HG02973 (cell line): Measurements from ENCODE around the gene TBC1D8.
"Not testable (repeated sequence)": the region's sequence is repeated elsewhere in the genome, so short reads cannot be mapped to it uniquely, and the experiment has no call there.

ENCODE experiments used
- ATAC-seq: cut with Tn5 transposase; IDR thresholded peaks from one replicate; pipeline ENCODE4 v1.9.1; 2021; ENCODE audit warnings: moderate library complexity; ENCODE audit not compliant: unreplicated experiment

TBC1D8 gene

DNA sequence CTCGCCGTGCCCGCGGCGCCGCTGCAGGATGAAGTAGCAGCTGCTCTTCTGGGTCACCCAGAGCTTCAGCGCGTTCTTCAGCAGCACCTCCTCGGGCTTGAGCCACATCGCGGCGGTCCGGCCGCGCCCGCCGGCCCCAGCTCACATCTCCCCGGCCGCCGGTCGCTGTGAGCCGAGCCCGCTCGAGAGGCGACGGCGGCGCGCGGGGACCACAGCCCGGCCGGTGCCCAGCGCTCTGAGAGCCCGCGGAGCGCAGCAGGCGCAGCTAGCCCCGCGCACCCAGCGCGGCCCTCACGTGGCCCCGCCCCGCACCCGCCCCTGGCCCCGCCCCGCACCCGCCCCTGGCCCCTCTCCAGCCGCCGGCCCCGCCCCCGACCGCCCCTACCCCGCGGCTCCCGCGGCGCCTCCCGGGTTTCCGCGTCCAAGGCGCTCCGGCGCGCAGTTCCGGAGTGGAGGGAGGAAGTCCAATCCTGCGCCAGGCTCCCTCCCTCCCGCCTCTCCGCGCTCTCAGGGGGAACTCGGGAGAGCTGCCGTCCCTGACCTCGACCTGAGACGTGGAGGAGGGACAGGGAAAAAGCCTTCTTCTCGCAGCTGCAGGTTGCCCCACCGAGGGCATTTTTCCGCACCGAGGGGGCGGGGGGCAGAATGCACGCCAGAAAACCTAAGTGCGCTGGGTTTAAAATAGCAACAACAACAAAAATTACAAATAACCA lies at the start of gene TBC1D8:
Gene TBC1D8 (minus strand): TSS at position 237 of the 713 bp plus-strand sequence. CDS start 129 bp downstream, at position 108.
- peak; percentile 60 for ATAC-seq

DNA sequence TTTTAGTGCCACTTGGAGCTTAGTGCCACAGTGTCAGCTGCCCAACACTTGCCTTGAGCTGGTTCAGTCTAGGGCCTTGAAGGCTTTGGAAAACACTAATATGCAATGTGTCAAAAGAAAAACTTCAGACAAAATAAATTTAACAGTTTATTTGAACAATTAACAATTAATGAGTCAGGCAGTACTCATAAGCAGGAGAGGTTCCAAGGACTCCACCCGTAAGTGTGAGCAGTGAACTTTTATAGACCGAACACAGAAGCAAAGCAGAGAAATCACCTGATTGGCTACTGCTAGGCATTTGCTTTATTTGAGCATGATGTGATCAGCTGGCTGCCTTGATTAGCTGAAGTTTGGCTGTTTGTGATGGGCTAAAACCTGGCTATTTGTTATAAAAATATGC lies 49.5 kb upstream of the TBC1D8 start:
- ATAC-seq, result no peak

DNA sequence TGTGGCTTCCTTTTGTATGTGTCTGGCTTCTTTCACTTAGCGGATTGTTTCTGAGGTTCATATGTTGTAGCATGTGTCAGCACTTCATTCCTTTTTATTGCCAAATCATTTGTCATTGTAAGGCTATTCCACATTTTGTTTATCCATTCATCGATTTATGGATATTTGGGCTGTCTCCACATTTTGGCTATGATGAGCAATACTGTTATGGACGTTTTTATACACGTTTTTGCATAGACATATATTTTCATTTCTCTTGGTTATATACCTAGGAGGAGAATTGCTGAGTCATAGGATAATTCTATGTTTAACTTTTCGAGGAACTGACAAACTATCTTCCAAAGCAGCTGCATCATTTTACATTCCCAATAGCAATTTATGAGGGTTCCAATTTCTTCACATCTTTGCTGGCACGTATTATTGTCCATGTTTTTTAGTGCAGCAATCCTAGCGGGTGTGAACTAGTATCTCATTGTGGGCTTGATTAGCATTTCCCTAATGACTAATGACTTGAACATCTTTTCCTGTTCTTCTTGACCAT lies 48.1 kb upstream of the TBC1D8 start:
- ATAC-seq, result no peak

DNA sequence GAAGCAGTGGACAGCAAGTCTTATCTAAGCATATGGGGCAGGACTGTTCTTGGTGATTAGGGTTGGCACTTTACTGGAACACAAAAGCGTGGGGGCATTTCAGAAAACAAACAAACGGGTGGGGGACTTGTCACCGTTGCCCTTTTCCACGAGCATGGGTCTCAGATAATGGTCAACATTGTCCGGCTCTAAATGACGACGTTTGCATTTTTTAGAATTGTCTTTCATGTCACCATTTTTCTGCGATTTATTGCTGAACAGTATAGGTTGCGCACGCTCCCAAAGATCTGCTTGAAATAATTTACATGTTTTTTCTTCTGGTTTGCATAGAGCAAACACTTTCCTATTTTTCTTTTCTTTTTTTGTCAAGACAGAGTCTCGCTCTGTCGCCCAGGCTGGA lies 46.6 kb upstream of the TBC1D8 start:
- ATAC-seq, result no peak

DNA sequence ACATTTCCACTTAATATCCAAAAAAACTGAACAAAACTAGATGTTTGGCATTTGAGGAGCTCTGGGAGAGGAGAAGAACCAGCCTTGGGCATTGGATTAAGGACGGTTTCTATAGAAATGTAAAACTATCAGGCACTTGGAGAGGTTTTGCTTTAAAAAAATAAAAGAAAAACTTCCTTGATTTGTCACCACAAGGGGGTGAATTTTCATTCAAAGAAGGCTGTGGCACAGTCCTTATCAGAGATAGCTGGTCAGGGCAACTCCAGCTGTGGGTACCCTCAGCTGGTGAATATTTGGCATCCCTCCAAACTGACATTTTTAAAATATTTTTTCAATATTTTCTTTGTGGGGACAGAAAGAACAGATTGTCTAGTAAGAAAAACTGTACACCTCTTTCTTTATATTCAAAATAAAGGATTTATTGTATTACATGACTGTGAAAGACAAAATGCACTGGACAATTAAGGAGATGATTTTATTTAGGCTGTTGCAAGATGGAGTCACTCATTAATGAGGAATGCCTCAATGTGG lies 46.1 kb upstream of the TBC1D8 start:
- ATAC-seq, result no peak

DNA sequence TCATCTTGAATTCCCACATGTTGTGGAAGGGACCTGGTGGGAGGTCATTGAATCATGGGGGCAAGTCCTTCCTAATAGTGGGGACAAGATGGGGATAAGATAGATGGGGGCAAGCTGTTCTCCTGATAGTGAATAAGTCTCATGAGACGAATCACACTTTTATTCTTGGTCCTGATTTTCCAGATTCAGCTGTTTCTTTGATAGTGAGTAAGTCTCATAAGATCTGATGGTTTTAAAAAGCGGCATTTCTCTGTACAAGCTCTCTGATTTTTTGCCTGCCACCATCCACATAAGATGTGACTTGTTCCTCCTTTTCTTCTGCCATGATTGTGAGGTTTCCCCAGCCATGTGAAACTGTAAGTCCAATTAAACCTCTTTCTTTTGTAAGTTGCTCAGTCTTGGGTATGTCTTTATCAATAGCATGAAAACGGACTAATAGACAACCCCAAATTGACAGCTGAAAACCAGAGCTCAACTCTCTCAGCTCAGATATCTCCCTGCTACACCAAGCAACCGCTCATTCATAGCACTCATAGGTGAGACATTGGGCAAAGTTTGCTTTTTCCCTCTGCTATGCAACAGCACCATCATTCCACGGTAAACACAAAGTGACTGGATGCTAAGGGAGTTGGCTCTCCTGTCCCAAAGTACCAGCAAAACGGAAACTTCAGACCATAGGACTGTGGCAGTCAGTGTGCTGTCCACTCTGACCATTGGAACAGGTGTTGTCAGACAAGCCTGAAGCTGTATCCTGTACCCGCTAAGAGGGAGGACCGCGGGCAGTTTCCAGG lies 44.9 kb upstream of the TBC1D8 start:
- ATAC-seq, result no peak

DNA sequence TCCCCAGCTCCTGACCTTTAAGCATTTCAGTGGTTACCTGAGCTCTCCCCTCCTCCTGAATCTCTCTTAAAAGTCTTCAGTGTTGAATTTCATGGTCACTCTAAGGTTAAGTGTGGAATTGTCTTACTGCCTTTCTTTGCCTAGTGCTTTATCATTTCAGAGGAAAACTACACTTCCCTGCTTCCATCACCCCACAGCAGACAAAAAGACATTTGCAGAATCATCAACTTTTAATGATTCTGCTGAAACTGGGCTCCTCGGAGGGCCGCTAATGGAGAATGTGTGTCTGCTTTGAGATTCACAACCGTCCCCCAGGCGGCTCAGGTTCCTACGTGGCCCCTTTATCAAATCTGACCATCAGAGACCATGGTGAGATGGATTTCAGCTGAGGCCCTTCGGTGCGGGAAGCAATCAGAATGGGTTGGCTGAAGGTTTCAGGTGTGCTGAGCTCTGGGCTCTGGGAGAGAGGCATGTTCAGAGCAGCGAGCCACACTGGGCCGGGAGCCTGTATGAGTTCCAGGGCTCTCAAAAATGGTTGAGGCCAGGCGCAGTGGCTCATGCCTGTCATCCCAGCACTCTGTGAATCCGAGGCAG lies 41.9 kb upstream of the TBC1D8 start:
- ATAC-seq, result no peak

DNA sequence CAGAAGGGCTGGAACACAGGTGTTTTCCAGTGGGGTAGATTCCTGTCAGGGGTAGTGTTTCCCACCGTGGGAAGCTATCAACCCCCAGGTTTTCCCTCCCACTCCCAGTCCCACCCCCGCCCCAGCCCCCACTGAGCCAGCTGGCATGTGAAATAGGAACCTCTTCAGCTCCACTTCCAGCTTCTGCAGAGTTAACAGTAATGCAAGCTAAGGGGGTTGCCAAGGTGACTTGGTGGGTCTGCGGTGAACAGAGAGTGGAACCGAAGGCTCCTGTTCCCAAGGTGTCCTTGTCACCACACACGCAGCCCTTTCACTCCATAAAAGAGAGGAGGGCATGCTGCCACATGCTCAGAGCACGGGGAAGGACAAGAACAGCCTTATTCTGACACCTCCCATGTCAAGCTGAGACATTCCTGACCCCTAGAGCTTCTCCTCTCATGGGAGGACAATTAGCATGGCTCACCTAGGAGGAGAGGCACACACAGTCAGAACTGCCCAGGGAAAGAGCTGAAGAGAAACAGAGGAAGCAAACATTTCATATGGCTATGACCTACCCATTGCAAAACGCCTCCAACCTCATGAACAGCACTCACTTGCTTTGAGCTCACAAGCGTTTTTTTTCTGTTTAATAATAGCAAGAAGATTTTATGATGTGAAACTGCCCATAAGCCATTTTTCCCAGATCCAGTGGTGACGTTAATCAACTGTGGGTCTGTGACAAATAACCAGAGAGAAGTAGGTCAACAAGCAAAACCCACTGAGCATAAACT lies 39.8 kb upstream of the TBC1D8 start:
- ATAC-seq, result no peak

DNA sequence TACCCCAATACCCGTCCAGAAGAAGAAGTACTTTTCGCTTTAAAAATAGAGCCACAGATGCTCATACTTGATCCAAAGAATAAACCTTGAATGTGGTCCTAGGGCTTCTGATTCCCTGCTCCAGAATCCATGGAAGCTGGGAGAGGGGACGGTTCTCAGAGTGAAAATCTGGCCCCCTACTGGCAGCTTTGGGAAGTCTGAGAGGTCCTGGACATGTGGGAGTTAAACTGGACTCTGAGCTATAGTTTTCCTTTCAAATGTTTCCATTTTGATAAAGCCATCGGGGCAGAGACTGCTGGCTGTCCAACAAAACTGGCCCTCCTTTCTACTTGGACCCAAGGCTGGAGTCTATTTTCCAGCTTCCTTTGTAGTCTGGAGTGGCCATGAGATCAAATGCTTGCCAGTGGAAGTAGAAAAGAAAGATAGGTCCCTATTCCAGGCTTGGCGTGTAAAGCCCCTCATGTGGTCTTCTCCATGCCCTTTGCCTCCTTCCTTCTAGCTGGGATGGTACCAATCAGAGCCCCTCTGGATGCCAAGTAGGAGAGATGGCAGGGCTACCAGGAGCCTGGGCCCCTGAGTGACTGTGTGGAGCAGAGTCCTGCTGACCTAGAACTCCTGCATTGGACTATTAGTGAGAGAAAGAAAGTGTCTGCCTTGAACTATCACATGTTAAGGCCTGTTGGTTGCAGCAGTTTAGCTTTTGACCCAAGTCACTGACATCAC lies 37.7 kb upstream of the TBC1D8 start:
- no peak for ATAC-seq

DNA sequence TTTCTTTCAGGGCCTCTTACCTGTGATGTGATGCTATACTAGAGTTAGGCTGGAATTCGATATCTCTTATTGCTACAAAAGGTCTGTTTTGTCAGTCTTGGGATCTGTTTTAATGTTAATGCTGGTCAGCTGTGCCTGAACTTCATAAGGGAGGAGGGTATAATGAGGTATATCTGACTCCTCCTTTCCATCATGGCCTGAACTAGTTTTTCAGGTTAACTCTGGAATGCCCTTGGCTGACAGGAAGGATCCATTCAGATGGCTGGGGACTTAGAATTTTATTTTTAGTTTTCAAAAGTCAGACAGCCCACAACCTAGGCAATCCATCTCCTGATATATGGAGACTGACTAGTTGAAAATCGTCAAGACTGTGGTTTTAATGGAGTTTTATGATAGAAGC lies 35.9 kb upstream of the TBC1D8 start:
- ATAC-seq, result no peak

DNA sequence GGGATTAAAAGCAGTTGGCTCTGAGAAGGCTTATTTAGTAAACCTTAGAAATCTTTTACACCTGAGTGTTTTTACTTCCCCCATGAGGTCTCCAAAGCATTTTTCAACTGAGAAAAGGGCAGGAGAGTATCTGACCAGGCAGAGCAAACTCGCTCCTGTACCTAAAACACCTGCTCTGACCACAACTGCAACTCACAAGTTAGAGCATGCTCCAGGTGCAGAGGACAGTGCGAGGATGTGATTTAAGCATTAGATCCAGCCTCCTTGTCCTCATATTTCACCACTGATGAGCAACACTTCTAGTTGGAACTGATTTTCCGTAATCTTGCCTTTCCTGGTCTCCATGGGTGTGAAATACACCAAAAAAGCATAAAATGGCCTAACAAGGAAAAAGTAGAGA lies 34.5 kb upstream of the TBC1D8 start:
- no peak for ATAC-seq

DNA sequence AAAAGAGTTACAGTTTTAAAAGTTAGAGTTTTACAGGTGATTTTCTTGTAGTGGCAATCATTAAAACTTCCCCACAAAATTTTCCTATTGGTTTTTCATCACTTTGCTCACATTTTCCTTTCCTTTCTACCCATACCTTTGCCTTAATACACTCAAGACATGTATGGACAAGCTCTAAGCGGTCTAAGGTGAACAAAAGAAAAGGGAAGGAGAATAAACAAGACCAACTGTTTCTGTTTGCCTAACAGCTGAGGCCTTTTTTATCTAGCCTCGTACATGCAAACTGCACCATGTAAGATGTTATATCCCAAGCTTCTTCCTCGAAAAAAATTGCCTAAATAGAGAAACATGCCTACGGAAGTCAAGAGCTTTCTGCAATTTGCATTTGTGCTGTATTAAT lies 33.9 kb upstream of the TBC1D8 start:
- no peak for ATAC-seq

DNA sequence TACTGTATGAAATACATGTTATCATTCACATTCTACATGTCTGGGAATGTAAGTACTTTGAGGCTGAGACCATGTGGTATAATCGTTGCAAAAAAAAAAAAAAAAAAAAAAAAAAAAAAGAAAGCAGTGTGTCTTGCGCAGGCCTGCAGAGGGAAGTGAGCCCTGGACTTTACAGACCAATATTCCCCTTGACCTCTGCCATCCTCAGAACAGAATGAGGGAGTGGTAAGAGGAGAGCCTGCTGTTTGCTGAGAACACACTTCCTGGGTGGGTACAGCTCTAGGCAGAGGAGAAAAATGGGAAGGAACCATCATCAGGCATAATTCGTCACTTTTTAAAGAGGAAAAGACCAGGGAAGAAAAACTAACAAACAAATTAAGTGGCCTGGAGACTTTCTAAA lies 28.8 kb upstream of the TBC1D8 start:
- ATAC-seq, result no peak

DNA sequence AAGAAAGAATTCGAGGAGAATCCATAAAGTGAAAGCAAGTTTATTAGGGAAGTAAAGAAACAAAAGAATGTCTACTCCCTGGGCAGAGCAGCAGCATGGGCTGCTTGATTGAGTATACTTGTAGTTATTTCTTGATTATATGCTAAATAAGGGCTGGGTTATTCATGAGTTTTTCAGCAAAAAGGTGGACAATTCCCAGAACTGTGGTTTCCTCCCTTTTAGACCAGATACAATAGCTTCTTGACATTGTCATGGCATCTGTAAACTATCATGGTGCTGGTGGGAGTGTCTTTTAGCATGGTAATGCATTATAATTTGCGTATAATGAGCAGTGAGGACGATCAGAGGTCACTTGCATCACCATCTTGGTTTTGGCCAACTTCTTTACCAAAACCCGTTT lies 25.6 kb upstream of the TBC1D8 start:
- no peak for ATAC-seq

DNA sequence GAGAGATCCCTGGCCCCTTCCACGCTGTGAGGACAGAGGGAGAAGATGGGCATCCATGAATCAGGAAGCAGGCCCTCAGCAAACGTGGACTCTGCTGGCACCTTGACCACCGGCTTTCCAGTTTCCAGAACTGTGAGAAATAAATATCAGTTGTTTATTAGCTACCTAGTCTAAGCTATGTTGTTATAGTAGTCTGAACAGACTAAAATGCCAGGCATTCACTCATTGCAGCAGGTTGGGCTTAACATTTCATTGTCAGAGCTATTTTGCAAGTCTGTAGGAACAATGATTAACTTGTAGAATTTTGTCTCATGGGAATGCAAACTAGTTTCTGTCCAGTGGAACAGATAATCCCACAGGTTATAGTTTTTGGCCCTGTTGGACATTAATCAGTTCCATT lies 24.8 kb upstream of the TBC1D8 start:
- ATAC-seq, result no peak

DNA sequence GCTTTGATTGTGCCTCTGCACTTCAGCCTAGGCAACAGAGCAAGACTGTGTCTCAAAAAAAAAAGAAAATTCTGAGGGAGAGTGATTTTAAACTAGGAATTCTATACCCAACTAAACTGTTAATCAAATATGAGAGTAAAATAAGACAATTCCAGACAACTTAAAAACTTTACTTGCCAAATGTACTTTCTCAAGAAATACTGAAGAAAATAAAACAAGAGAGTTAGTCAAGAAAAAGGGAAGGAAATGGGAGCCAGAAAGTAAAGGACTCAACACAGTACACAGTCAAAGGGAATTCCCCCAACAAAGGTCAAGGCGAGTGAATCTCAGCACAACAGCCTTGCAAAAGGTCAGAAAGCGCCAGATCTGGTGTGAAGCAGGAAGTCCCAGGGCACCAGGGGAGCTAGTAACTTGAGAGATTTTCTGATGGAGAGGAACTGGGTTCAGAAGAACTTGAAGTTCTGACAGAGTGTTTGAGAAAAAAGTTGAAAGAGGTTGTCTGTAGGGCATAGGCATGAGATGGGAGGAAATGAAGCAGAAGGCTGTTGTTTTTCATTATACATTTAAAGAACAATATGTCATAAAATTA lies 22.6 kb upstream of the TBC1D8 start:
- ATAC-seq, result no peak

DNA sequence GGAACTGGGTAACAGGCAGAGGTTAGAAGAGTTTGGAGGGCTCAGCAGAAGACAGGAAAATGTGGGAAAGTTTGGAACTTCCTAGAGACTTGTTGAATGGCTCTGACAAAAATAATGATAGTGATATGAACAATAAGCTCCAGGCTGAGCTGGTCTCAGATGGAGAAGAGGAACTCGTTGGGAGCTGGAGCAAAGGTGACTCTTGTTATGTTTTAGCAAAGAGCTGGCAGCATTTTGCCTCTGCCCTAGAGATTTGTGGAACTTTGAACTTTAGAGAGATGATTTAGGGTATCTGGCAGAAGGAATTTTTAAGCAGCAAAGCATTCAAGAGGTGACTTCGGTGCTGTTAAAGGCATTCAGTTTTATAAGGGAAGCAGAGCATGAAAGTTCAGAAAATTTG lies 18.6 kb upstream of the TBC1D8 start:
- ATAC-seq, result not testable (repeated sequence)

DNA sequence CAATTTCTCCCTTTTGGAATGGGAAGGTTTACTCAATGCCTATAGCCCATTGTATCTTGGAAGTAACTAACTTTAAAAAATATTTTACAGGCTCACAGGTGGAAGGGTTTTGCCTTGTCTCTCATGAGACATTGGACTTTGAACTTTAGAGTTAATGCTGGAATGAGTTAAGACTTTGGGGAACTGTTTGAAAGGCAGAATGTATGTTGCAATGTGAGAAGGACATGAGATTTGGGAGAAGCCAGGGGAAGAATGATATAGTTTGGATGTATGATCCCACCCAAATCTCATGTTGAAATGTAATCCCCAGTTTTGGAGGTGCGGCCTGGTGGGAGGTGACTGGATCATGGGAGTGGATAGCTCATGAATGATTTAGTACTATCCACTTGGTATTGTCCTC lies 17.5 kb upstream of the TBC1D8 start:
- no peak for ATAC-seq

DNA sequence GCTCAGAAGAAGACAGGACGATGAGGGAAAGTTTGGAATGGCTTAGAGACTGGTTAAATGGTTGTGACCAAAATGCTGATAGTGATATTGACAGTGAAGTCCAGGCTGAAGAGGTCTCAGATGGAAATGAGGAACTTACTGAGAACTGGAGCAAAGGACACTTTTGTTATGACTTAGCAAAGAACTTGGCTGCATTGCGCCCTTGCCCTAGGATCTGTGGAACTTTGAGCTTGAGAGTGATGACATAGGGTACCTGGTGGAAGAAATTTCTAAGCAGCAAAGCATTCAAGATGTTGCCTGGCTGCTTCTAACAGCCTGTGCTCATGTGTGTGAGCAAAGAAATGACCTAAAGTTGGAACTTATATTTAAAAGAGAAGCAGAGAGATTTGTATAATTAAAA lies 16.4 kb upstream of the TBC1D8 start:
- not testable (repeated sequence) for ATAC-seq

DNA sequence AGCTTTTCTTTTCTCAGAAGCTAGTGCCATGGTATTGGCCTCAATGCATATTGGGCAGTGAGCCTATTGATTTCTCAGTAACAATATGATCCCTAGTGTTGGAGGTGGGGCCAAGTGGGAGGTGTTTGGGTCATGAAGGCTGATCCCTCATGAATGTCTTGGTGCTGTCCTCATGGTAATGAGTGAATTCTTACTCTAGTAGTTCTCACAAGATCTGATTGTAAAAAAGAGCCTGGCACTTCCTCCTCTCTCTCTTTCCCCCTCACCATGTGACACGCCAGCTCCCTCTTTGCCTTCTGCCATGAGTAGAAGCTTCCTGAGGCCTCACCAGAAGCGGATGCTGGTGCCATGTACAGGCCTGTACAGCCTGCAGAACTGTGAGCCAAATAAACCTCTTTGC lies 12.8 kb upstream of the TBC1D8 start:
- no peak for ATAC-seq
